Fibroblast of lung (primary cell): Measurements from ENCODE around the gene RNGTT. TPM values are rescaled to one million over a fixed set of nuclear protein-coding genes. Genes with fewer than 3 reads are reported as not detected.

Experiments used
- DNase-seq, 2 donors: peaks; one replicate each; pipeline versions ENCODE4 v3.0.0 to v3.0.0-alpha.2; 2010; ENCODE audit warnings: low read depth in 2 of 2
- H2AFZ ChIP-seq: 2 replicates; pipeline ENCODE4 v1.5.1; 2012; ENCODE audit warnings: low read length, control low read depth, inconsistent platforms
- H3K27ac ChIP-seq: 2 replicates; pipeline ENCODE4 v1.5.1; 2011; ENCODE audit warnings: low read length, control low read depth; ENCODE audit not compliant: insufficient read depth
- H3K27me3 ChIP-seq: 2 replicates; pipeline ENCODE4 v1.5.1; 2011; ENCODE audit warnings: mild to moderate bottlenecking, low read length; ENCODE audit not compliant: control insufficient read depth, insufficient read depth
- H3K36me3 ChIP-seq: 2 replicates; pipeline ENCODE4 v1.5.1; 2011; ENCODE audit warnings: low read length; ENCODE audit not compliant: control insufficient read depth, insufficient read depth
- H3K4me1 ChIP-seq: 2 replicates; pipeline ENCODE4 v1.5.1; 2011; ENCODE audit warnings: low read length; ENCODE audit not compliant: control insufficient read depth, insufficient read depth; ENCODE audit errors: extremely low read depth
- H3K4me2 ChIP-seq: 2 replicates; pipeline ENCODE4 v1.5.1; 2011; ENCODE audit warnings: low read length, control low read depth; ENCODE audit not compliant: insufficient read depth; ENCODE audit errors: extremely low read depth
- H3K4me3 ChIP-seq, 4 experiments: fragments of 200-600 bp in 1 of 4; sonication (generic) in 1 of 4; replicated peaks in 1 of 4; 2 replicates each; pipeline ENCODE4 v1.5.1; 2011 to 2016; ENCODE audit warnings: low read length in 4 of 4, low read depth in 3 of 4, mild to moderate bottlenecking in 3 of 4, control low read depth in 2 of 4, inconsistent platforms in 1 of 4, mixed read lengths in 1 of 4; ENCODE audit not compliant: insufficient read depth in 1 of 4; ENCODE audit errors: control extremely low read depth in 1 of 4
- H3K79me2 ChIP-seq: 2 replicates; pipeline ENCODE4 v1.5.1; 2012; ENCODE audit warnings: mild to moderate bottlenecking, low read length, inconsistent platforms; ENCODE audit not compliant: control insufficient read depth, insufficient read depth
- H3K9ac ChIP-seq: 2 replicates; pipeline ENCODE4 v1.5.1; 2011; ENCODE audit warnings: mild to moderate bottlenecking, low read length, control low read depth; ENCODE audit not compliant: insufficient read depth
- H3K9me3 ChIP-seq: 2 replicates; pipeline ENCODE4 v1.5.1; 2012; ENCODE audit warnings: low read depth, low read length; ENCODE audit not compliant: control insufficient read depth, insufficient read depth
- H4K20me1 ChIP-seq: 2 replicates; pipeline ENCODE4 v1.5.1; 2011; ENCODE audit warnings: low read length; ENCODE audit not compliant: control insufficient read depth, insufficient read depth; ENCODE audit errors: extremely low read depth
- EZH2 ChIP-seq: IDR thresholded peaks from 2 replicates; pipeline ENCODE4 v1.5.1; 2012; ENCODE audit warnings: low read length, control low read depth, mild to moderate bottlenecking; ENCODE audit errors: missing control alignments
- polyA plus RNA-seq, 2 donors: library from polyadenylated mRNA; depleted of rRNA in 1 of 2; stranded (reverse) in 1 of 2; unstranded in 1 of 2; fragments of >200 nt; gene quantifications; 2 replicates each; pipeline ENCODE4 v1.2.1, GENCODE V29; 2011 to 2012; ENCODE audit warnings: missing spikeins in 1 of 2
- total RNA-seq: library from RNA; depleted of rRNA; stranded (reverse); fragments of >200 nt; gene quantifications from 2 replicates; pipeline ENCODE4 v1.2.1, GENCODE V29; 2014
- TF ChIP-seq, protein P1 (sequence below), 2 donors: IDR thresholded peaks in 1 of 2; conservative IDR thresholded peaks in 1 of 2; 1 replicate in 1 of 2; 2 replicates in 1 of 2; pipeline ENCODE4 v1.5.1; 2011 to 2012; ENCODE audit warnings: low read length in 2 of 2, control low read depth in 1 of 2, inconsistent platforms in 1 of 2, low read depth in 1 of 2, mild to moderate bottlenecking in 1 of 2

Gene RNGTT
- total and polyA plus RNA-seq, 2 donors (not counting 1 experiment from before 2014, with no cell fraction given), result 10.7 to 12.7 TPM

DNA sequence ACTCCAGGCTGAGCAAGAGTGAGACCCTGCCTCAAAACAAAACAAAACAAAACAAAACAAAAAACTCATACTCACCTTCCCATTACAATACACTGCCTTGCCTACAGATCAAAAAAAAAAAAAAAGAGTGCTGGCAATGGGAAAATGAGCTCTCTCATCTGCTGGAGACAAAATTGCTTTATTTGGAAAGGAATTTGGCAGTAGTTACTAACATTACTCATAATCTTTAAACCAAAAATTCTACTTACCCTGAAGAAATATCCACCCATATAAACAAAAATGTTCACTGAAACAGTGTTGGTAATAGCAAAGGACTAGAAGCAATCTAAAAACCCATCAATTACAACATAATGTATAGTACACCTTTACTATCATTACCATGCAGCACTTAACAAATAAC lies 120.4 kb downstream of the RNGTT start:
- Histone ChIP-seq H3K9me3 (no peaks in the 10 kb centered on the region), H3K4me3 (no peak overlapping the region), H3K79me2 (no peaks in the 10 kb centered on the region), H3K4me2 (no peak overlapping the region), H2AFZ (no peak overlapping the region), H3K36me3 (no peaks in the 10 kb centered on the region), H3K4me1 (peaks cover 3% of the 10 kb centered on the region), H3K27me3 (no peaks in the 10 kb centered on the region), H4K20me1 (no peaks in the 10 kb centered on the region), H3K27ac (no peak overlapping the region), H3K9ac (no peak overlapping the region)
- peak; percentile 86 to 87 for DNase-seq
- no peak for TF ChIP-seq EZH2
- TF ChIP-seq, protein P1, sequence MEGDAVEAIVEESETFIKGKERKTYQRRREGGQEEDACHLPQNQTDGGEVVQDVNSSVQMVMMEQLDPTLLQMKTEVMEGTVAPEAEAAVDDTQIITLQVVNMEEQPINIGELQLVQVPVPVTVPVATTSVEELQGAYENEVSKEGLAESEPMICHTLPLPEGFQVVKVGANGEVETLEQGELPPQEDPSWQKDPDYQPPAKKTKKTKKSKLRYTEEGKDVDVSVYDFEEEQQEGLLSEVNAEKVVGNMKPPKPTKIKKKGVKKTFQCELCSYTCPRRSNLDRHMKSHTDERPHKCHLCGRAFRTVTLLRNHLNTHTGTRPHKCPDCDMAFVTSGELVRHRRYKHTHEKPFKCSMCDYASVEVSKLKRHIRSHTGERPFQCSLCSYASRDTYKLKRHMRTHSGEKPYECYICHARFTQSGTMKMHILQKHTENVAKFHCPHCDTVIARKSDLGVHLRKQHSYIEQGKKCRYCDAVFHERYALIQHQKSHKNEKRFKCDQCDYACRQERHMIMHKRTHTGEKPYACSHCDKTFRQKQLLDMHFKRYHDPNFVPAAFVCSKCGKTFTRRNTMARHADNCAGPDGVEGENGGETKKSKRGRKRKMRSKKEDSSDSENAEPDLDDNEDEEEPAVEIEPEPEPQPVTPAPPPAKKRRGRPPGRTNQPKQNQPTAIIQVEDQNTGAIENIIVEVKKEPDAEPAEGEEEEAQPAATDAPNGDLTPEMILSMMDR (conservative IDR thresholded peaks at IDR 0.05 in 1 of 2, IDR thresholded peaks at IDR 0.05 in 1 of 2; ENCODE audit: low read depth in 1 of 2, low read length in 2 of 2), result no peak

- no peak for DNase-seq
- no peak overlapping the region for H3K4me2 ChIP-seq
- H3K9me3 ChIP-seq, result no peaks in the 10 kb centered on the region
- no peaks in the 10 kb centered on the region for H3K79me2 ChIP-seq
- H3K27ac ChIP-seq, result no peak overlapping the region
- no peaks in the 10 kb centered on the region for H3K36me3 ChIP-seq
- no peak for TF ChIP-seq EZH2
- TF ChIP-seq, protein P1 (conservative IDR thresholded peaks at IDR 0.05 in 1 of 2, IDR thresholded peaks at IDR 0.05 in 1 of 2; ENCODE audit: low read depth in 1 of 2, low read length in 2 of 2), result no peak
- no peak overlapping the region for H3K4me3 ChIP-seq
- no peaks in the 10 kb centered on the region for H3K27me3 ChIP-seq
- H4K20me1 ChIP-seq, result no peaks in the 10 kb centered on the region
- no peak overlapping the region for H2AFZ ChIP-seq
- no peak overlapping the region for H3K9ac ChIP-seq
- H3K4me1 ChIP-seq, result peaks cover 3% of the 10 kb centered on the region
Measured at GRCh38 chr6:88842320-88842719, 121.1 kb downstream of the RNGTT start.

GRCh38 chr6:88840796-88841539 lies 122.5 kb downstream of the RNGTT start:
- Histone ChIP-seq H3K27ac (no peak overlapping the region), H3K9ac (no peak overlapping the region), H3K79me2 (no peaks in the 10 kb centered on the region), H3K4me3 (no peak overlapping the region), H2AFZ (no peak overlapping the region), H3K36me3 (no peaks in the 10 kb centered on the region), H4K20me1 (no peaks in the 10 kb centered on the region), H3K4me1 (peaks cover 3% of the 10 kb centered on the region), H3K4me2 (no peak overlapping the region), H3K27me3 (no peaks in the 10 kb centered on the region), H3K9me3 (no peaks in the 10 kb centered on the region)
- TF ChIP-seq, protein P1 (conservative IDR thresholded peaks at IDR 0.05 in 1 of 2, IDR thresholded peaks at IDR 0.05 in 1 of 2; ENCODE audit: low read depth in 1 of 2, low read length in 2 of 2), result no peak
- no peak for TF ChIP-seq EZH2
- DNase-seq, result peak; percentile 36 to 42
